GM12874 (cell line): Measurements from ENCODE around the gene SSH2.

Experiments used
- TF ChIP-seq, protein P1 (sequence below): IDR thresholded peaks from 2 replicates; pipeline ENCODE4 v1.5.1; 2011; ENCODE audit warnings: low read depth, mild to moderate bottlenecking, control low read depth, low read length, moderate library complexity; ENCODE audit not compliant: insufficient read depth

The SSH2 gene

GRCh38 chr17:29594519-29595090 lies 335.4 kb downstream of the SSH2 start:
- TF ChIP-seq, protein P1, sequence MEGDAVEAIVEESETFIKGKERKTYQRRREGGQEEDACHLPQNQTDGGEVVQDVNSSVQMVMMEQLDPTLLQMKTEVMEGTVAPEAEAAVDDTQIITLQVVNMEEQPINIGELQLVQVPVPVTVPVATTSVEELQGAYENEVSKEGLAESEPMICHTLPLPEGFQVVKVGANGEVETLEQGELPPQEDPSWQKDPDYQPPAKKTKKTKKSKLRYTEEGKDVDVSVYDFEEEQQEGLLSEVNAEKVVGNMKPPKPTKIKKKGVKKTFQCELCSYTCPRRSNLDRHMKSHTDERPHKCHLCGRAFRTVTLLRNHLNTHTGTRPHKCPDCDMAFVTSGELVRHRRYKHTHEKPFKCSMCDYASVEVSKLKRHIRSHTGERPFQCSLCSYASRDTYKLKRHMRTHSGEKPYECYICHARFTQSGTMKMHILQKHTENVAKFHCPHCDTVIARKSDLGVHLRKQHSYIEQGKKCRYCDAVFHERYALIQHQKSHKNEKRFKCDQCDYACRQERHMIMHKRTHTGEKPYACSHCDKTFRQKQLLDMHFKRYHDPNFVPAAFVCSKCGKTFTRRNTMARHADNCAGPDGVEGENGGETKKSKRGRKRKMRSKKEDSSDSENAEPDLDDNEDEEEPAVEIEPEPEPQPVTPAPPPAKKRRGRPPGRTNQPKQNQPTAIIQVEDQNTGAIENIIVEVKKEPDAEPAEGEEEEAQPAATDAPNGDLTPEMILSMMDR, result no peak

GRCh38 chr17:29593591-29594518 lies 336.2 kb downstream of the SSH2 start:
- TF ChIP-seq, protein P1, result 0 out of 2 replicates have a peak, but pooled peaks have one; percentile 25

GRCh38 chr17:29592850-29593551 lies 337.0 kb downstream of the SSH2 start, which contains the start of gene ANKRD13B:
Gene ANKRD13B (plus strand): TSS chr17:29593132. CDS start chr17:29593622, 490 bp downstream.
- TF ChIP-seq, protein P1, result no peak

GRCh38 chr17:29591737-29592608 lies 338.1 kb downstream of the SSH2 start:
- TF ChIP-seq, protein P1, result peak; percentile 99

DNA sequence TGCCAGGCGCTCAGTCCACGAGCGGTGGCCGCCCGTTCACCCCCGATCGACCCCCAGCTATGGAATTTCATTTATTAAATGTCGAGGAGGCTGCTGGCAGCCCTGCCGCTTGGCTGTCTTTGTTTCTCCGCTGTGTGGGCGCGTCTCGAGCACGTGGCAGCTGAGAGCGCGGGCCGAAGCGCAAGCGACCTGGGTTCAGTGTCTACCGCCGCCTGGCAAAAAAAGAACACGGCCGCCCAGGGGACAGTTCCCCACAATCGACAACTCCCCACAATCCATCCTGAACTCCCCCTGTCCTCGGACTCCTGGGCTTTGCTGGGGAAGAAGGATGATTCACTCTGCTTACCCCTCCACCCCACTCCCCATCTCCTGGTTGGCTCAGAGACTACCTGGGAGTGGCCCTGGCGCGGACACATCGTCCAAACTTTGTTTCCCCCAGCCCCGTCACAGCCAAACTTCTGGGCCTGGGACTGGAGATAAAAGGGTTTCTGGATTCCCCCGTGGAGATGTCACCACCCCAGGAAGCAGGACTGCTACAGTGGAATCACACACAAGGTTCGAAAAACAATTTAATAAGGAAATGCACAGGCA lies 338.8 kb downstream of the SSH2 start:
- TF ChIP-seq, protein P1, result no peak

GRCh38 chr17:29590411-29591145 lies 339.4 kb downstream of the SSH2 start:
- TF ChIP-seq, protein P1, result no peak
